KBM-7 (cell line): ENCODE results near the gene SHB.

Experiments used
- DNase-seq: peaks from one replicate; pipeline ENCODE4 v3.0.0-alpha.2; 2015
- in situ Hi-C: fragments of 300-500 bp; cut with MboI; formaldehyde crosslinking; loops from 2 replicates; pipeline ENCODE4 v1.14.3; 2020; ENCODE audit warnings: low sequenced_read_pairs, low pct_unique_long_range_greater_than_20kb, mixed read lengths

Gene SHB

DNA sequence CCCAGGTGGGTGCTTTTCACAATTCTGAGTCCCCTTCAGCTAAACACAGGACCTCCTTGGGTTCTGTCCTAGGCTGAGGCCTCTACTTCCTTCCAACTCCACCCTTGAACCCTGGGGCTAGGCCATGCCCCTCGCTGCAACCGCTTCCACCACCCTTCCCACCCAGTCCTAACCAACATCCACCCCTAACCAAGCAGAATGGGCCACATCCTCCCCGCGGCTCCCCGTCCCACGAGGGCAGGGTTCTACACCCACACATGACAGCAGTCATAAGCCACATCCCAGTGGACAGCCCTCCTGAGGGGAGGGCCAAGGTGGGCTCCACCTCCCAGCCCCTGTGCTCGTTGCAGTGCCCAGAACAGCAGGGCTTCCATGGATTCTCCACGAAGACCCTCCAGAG lies 65.8 kb downstream of the SHB start:
- no peak for DNase-seq
- in situ Hi-C loops: no loop called here

GRCh38 chr9:38001430-38001829 lies 67.6 kb downstream of the SHB start:
- in situ Hi-C loops: no loop called here
- no peak for DNase-seq

DNA sequence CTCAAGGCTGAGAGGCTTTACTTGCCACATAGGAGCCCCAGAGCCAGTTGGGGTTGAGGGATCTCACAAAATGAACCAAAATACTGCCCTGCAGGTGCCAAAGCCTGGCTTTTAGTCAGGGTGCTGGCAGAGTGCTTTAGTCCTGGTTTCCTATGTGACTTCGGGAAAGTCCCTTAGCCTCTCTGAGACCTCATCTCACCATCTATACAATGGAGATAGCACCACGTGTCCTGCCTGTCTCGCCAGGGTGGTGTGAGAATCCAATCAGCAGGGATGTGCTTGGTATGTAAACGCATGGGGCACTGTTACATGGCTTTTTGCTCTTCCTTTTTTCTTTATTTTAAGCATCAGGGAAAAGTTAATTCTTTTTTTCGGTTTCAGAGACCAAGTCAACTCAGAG lies 68.3 kb downstream of the SHB start:
- DNase-seq: no peak
- in situ Hi-C loops: no loop called here

GRCh38 chr9:38000332-38000731 lies 68.7 kb downstream of the SHB start:
- in situ Hi-C loops: no loop called here

GRCh38 chr9:37999588-38000189 lies 69.3 kb downstream of the SHB start:
- in situ Hi-C loops: no loop called here
- peak; percentile 12 for DNase-seq

More at GRCh38 chr9:38000332-38000731, 68.7 kb downstream of the SHB start:
- DNase-seq: no peak

GRCh38 chr9:37998881-37999587 lies 70.0 kb downstream of the SHB start:
- in situ Hi-C loops: no loop called here
- peak; percentile 57 for DNase-seq

- in situ Hi-C loops: no loop called here
- no peak for DNase-seq
Observed at GRCh38 chr9:37997636-37998374, 71.2 kb downstream of the SHB start.

DNA sequence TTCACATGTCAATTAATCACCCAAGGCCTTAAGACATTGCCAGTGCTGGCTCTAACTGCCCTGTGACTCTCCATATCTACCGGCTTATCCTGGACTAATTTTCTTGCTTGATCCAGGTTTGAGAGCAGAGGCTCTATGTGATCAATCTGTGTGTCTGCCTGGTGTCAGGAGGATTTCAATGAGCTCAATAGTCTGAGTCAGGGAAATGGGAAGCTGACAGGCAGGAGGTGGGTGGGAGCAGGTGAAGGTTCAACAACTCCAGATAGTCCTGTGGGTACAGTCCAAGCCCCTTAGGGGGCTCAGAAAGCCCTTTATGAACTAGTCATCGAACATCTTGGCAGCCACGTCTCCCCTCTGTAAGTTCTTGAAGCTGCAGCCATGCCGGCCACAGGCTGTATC lies 72.2 kb downstream of the SHB start:
- DNase-seq: no peak
- in situ Hi-C loops: no loop called here

DNA sequence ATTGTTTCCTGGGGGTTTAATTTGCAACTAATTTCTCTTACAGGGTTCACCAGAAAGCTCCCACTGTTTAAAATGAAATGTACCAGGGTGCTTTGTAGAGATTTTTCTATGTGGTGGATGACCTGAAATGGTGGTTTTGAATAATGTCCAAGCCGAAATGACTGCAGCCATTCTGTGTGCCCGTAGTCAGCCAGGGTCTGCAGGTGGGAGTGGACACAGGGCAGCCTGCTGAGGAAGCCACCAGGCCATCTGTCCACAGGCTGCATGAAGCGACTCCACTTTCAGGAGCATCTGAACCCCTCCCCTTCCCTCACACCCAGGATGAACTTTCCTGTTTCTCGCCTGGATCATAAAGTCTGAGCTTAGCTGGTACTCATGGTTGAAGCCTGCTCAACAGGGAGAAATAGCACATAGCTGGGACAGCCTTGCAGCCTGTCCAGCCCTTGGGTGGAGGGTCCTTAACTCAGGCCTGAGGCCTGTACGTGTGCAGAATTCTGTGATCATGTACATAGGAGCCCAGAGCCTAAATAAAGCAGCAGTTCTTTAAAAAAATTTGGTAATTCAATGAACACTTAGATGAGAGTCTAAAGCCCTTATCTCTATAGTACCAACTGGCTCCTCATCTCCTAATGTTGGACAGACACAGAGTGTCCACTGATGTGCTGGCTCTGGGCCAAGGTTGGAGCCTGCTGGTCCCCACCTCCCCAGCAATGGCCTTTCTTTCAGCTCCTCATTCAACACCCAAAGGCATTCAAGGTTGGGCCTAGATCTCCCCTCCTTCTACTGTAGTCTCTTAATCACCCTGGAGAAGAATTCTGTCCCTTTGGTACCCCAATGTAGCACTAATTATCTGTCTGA lies 72.8 kb downstream of the SHB start:
- in situ Hi-C loops: no loop called here
- no peak for DNase-seq

GRCh38 chr9:37995348-37995737 lies 73.7 kb downstream of the SHB start:
- in situ Hi-C loops: no loop called here
- DNase-seq: no peak

DNA sequence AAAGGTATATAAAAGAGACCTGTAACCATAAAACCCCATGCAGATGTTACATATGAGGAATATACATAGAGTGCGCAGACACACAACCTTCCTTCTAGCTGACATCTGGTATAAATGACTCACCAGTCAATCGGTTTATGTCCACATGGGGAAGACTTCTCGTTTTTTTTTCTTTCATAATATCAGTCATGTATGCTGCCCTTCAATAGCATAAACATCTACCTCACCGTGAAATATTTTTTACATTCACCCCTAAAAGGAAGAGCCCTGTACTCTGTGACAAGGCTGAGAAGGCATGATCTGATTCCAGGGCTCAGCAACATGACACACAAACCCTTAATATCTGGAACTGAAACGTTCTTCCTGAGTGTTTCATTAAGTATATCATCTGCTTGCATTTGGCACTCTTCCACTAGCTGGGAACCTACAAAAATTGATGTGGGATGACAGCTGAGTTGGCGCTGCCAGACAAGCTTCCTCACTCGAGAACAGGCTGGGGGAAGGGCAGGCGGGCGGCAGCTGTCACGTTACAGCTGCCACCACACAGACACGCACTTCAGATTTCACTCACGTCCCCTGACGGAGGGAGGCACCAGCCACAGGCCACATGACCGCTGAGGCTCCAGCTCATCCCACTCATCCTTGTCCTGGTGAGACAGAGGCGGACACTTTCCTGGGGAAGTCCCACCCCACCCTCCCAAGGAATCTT lies 74.2 kb downstream of the SHB start:
- in situ Hi-C loops: no loop called here
- peak; percentile 86 for DNase-seq

DNA sequence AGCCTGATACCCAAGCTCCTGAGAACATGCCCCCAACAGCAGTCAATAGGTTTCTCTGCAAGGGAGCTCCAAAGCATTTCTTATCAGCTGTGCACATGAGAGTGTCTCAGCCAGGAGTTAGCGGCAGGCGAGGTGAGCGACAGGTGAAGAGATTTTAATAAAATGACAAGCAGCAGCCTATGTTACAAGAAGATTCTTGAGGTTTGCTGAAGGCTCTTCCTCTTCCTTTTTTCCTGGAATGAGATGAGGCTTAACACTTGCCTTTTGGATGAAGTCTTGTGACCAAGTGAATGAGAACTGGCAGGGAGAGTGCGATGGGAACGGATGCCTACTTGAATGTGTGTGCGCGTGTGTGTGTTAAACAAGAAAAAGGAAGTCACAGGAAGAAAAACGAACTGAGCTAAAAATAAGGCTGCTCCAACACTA lies 76.1 kb downstream of the SHB start:
- peak; percentile 91 for DNase-seq
- in situ Hi-C loops: no loop called here

GRCh38 chr9:37990404-37991015 lies 78.5 kb downstream of the SHB start:
- DNase-seq: no peak
- in situ Hi-C loops: no loop called here

DNA sequence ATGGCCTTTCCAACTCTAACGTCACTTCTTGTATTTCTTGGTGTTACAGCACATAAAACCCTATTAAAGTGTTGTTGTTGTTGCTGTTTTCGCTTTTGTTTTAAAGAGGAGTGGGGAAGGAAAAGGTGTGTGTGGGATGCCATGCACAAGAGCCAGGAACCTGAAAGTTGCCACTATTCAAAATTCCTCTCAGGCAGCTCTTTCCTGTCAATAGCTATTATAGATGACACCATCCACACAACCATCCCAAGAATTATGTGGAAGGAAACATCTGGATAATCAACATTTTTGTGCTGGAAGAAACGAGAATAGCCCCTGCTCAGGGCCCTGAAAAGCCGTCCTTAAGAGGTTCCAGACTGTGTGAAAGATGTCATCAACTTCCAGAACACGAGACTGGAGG lies 79.3 kb downstream of the SHB start:
- DNase-seq: no peak
- in situ Hi-C loops: no loop called here

GRCh38 chr9:37988602-37989001 lies 80.4 kb downstream of the SHB start:
- DNase-seq: no peak
- in situ Hi-C loops: no loop called here

DNA sequence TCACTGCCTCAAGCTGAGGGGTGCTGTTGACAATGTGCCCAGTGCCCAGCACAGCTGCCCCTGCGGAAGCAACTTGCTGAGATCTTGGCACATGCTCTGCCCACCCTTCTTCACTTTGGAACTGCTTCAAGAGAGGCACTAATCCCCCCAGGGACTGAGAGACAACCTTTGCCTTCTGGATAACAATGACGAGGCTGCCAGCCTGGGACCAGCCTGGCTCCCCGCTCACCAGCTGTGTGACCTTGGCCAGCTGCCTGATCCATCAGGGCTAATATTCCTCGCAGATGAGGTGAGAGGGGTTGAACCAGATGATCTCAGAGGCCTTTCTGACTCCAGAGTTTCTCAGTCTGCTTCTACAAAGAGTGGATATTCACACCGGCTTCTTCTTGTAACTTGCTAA lies 81.0 kb downstream of the SHB start:
- in situ Hi-C loops: no loop called here
- no peak for DNase-seq

- in situ Hi-C loops: no loop called here
- DNase-seq: no peak
Observed at GRCh38 chr9:37987467-37987981, 81.5 kb downstream of the SHB start.

GRCh38 chr9:37986771-37987258 lies 82.2 kb downstream of the SHB start:
- in situ Hi-C loops: no loop called here
- DNase-seq: no peak
